Measurements from ENCODE around the gene SNRPA. TPM values are rescaled to one million over a fixed set of nuclear protein-coding genes. Genes with fewer than 3 reads are reported as not detected.

SNRPA gene
- polyA plus RNA-seq, 1 of the 3 experiments (the other 2 are of a cell fraction): 121 TPM

DNA sequence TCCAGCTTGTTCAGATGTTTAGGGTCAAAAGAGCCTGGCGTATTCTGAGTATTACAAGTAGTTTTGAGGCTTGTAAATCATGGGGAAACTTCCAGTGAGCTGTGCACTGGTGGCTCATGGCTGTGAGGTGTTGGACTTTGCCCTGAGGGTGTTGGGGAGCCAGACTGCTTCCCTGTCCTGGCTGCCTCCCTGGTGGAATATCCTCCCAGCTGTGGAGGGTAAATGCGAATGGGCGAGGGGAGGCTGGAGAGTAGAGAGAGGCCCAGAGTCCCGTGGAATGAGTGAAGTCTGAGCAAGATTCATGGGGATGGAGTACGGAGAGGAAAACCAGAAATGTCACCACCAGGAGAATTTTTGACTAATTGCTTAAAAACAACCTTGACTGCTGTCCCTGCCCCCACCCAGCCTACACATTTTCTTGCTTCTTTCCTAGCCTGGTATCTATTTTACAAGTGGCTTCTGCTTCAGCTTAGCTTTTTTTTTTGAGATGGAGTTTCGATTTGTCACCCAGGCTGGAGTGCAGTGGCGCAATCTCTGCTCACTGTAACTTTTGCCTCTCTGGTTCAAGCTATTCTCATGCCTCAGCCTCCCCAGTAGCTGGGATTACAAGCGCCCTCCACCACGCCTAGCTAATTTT, 3.7 kb downstream of the SNRPA start:
- no peak overlapping the region for H2AFZ ChIP-seq (ENCODE audit: low read depth)
- ChIA-PET POLR2A (no interaction called here), CTCF (interaction anchor here (0.6 kb wide), 1 partner anchor 1684 kb away, joined by 3 read pairs; no protein-coding TSS in a partner anchor)
- H3K9me2 ChIP-seq: no peaks in the 10 kb centered on the region
- H3F3A ChIP-seq (replicated peaks; ENCODE audit: insufficient read depth): peaks cover 6% of the 10 kb centered on the region
- H3K4me1 ChIP-seq (ENCODE audit: control insufficient read depth in 1 of 2, insufficient read depth in 2 of 2, low read depth in 1 of 2, low read length in 1 of 2): peaks cover 10 to 14% of the 10 kb centered on the region in 2 experiments; a peak in 2 of 4 replicates
- no peak overlapping the region; the same call in 1 of the 2 replicates for H3K9ac ChIP-seq
- no peaks in the 10 kb centered on the region for H3K27me3 ChIP-seq (ENCODE audit: insufficient read depth)
- H4K20me1 ChIP-seq (ENCODE audit: insufficient read depth): peaks cover 42% of the 10 kb centered on the region
- H3K4me2 ChIP-seq: peak overlapping the region; percentile 38; the same call in 1 of the 2 replicates
- TF ChIP-seq CTCF (IDR thresholded peaks at IDR 0.05) (no peak), POLR2AphosphoS5 (IDR thresholded peaks at IDR 0.05; ENCODE audit: low read depth, low read length) (no peak), EP300 (IDR thresholded peaks at IDR 0.05; ENCODE audit: borderline replicate concordance in 1 of 2, low read depth in 1 of 2, low read length in 1 of 2) (no peak), ZBTB33 (IDR thresholded peaks at IDR 0.05; ENCODE audit: borderline replicate concordance, low read depth) (no peak), SIN3A (IDR thresholded peaks at IDR 0.05; ENCODE audit: borderline replicate concordance, low read depth, low read length) (no peak)
- TF ChIP-seq, protein P1, sequence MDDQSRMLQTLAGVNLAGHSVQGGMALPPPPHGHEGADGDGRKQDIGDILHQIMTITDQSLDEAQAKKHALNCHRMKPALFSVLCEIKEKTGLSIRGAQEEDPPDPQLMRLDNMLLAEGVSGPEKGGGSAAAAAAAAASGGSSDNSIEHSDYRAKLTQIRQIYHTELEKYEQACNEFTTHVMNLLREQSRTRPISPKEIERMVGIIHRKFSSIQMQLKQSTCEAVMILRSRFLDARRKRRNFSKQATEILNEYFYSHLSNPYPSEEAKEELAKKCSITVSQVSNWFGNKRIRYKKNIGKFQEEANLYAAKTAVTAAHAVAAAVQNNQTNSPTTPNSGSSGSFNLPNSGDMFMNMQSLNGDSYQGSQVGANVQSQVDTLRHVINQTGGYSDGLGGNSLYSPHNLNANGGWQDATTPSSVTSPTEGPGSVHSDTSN (IDR thresholded peaks at IDR 0.05): no peak
- 93% methylated on average over 9 of the region's 9 CpGs for WGBS (ENCODE audit: low lambda C conversion rate)
- peaks cover 15 to 34% of the 10 kb centered on the region in 2 experiments for H3K36me3 ChIP-seq (replicated peaks in 1 of 2; ENCODE audit: control insufficient read depth in 1 of 2, insufficient read depth in 2 of 2, low read length in 1 of 2)
- H3K79me2 ChIP-seq (ENCODE audit: insufficient read depth): peaks cover 85% of the 10 kb centered on the region
- no peaks in the 10 kb centered on the region for H3K9me3 ChIP-seq
- H3K4me3 ChIP-seq (ENCODE audit: low read depth in 2 of 2, low read length in 1 of 2): no peak overlapping the region
- DNase-seq: no peak
- no peak overlapping the region for H3K27ac ChIP-seq (ENCODE audit: low read depth in 2 of 2, low read length in 1 of 2)

GRCh38 chr19:40755248-40755624, 4.2 kb downstream of the SNRPA start:
- no peak overlapping the region for H3K4me2 ChIP-seq
- WGBS (ENCODE audit: low lambda C conversion rate): 100% methylated on average over 3 of the region's 3 CpGs

More at GRCh38 chr19:40755248-40755624, 4.2 kb downstream of the SNRPA start:
- H4K20me1 ChIP-seq (ENCODE audit: insufficient read depth): peaks cover 42% of the 10 kb centered on the region
- no peaks in the 10 kb centered on the region for H3K9me2 ChIP-seq
- H3K79me2 ChIP-seq (ENCODE audit: insufficient read depth): peaks cover 82% of the 10 kb centered on the region
- ChIA-PET CTCF (no interaction called here), POLR2A (no interaction called here)
- DNase-seq: no peak
- no peaks in the 10 kb centered on the region for H3K27me3 ChIP-seq (ENCODE audit: insufficient read depth)
- no peak overlapping the region for H2AFZ ChIP-seq (ENCODE audit: low read depth)
- peaks cover 7% of the 10 kb centered on the region for H3F3A ChIP-seq (replicated peaks; ENCODE audit: insufficient read depth)
- TF ChIP-seq, protein P1 (IDR thresholded peaks at IDR 0.05): no peak
- TF ChIP-seq RXRA (IDR thresholded peaks at IDR 0.05; ENCODE audit: borderline replicate concordance, low read depth) (no peak), TEAD4 (IDR thresholded peaks at IDR 0.05; ENCODE audit: borderline replicate concordance, insufficient read depth) (no peak), NFIC (IDR thresholded peaks at IDR 0.05; ENCODE audit: borderline replicate concordance) (no peak), ELF1 (IDR thresholded peaks at IDR 0.05) (no peak), CTCF (IDR thresholded peaks at IDR 0.05) (no peak), CHD2 (IDR thresholded peaks at IDR 0.05; ENCODE audit: low read length, partially characterized antibody) (no peak)
- TF ChIP-seq, protein P2, sequence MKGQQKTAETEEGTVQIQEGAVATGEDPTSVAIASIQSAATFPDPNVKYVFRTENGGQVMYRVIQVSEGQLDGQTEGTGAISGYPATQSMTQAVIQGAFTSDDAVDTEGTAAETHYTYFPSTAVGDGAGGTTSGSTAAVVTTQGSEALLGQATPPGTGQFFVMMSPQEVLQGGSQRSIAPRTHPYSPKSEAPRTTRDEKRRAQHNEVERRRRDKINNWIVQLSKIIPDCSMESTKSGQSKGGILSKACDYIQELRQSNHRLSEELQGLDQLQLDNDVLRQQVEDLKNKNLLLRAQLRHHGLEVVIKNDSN (IDR thresholded peaks at IDR 0.05; ENCODE audit: borderline replicate concordance, low read depth): no peak
- peaks cover 21 to 39% of the 10 kb centered on the region in 2 experiments for H3K36me3 ChIP-seq (replicated peaks in 1 of 2; ENCODE audit: control insufficient read depth in 1 of 2, insufficient read depth in 2 of 2, low read length in 1 of 2)
- H3K27ac ChIP-seq (ENCODE audit: low read depth in 2 of 2, low read length in 1 of 2): no peak overlapping the region
- H3K9ac ChIP-seq: no peak overlapping the region
- no peaks in the 10 kb centered on the region for H3K9me3 ChIP-seq
- no peak overlapping the region for H3K4me3 ChIP-seq (ENCODE audit: low read depth in 2 of 2, low read length in 1 of 2)
- peaks cover 7 to 11% of the 10 kb centered on the region in 2 experiments; a peak in 2 of 4 replicates for H3K4me1 ChIP-seq (ENCODE audit: control insufficient read depth in 1 of 2, insufficient read depth in 2 of 2, low read depth in 1 of 2, low read length in 1 of 2)
